HCT116 (cell line): Measurements from ENCODE around the gene HOXC11.

ENCODE experiments used
- ATF3 ChIP-seq: IDR thresholded peaks from 2 replicates; pipeline ENCODE4 v1.6.1; 2012
- CEBPB ChIP-seq: IDR thresholded peaks from 2 replicates; pipeline ENCODE4 v1.6.1; 2012; ENCODE audit warnings: low read depth
- CTCF ChIP-seq, 3 experiments: fragments of 200-600 bp in 1 of 3; sonication (generic) in 1 of 3; IDR thresholded peaks in 2 of 3; conservative IDR thresholded peaks in 1 of 3; 2 replicates each; pipeline ENCODE4 v1.5.1; 2012 to 2017; ENCODE audit warnings: low read depth in 2 of 3, low read length in 2 of 3, antibody characterized with exemption in 1 of 3, borderline replicate concordance in 1 of 3, control low read depth in 1 of 3, mild to moderate bottlenecking in 1 of 3, mixed read lengths in 1 of 3, mixed run types in 1 of 3, moderate library complexity in 1 of 3; ENCODE audit not compliant: insufficient read depth in 1 of 3
- EZH2 ChIP-seq: fragments of 200-600 bp; sonication (generic); IDR thresholded peaks from 2 replicates; pipeline ENCODE4 v1.6.1; 2017; ENCODE audit warnings: antibody characterized with exemption, mixed run types
- POLR2A ChIP-seq: IDR thresholded peaks from 2 replicates; pipeline ENCODE4 v1.7.0; 2011; ENCODE audit warnings: borderline replicate concordance; ENCODE audit not compliant: insufficient read depth, insufficient read length; ENCODE audit errors: extremely low read depth
- POLR2AphosphoS5 ChIP-seq: IDR thresholded peaks from 2 replicates; pipeline ENCODE4 v1.6.1; 2011; ENCODE audit warnings: mild to moderate bottlenecking, low read depth, low read length, moderate library complexity
- SRF ChIP-seq: IDR thresholded peaks from 2 replicates; pipeline ENCODE4 v1.6.1; 2012; ENCODE audit warnings: low read depth
- TCF7L2 ChIP-seq: IDR thresholded peaks from 2 replicates; pipeline ENCODE4 v1.7.0; 2011; ENCODE audit warnings: borderline replicate concordance, inconsistent platforms; ENCODE audit not compliant: insufficient read depth, insufficient read length; ENCODE audit errors: extremely low read depth
- YY1 ChIP-seq: IDR thresholded peaks from 2 replicates; pipeline ENCODE4 v1.6.1; 2011; ENCODE audit warnings: low read length, low read depth, moderate library complexity, mild to moderate bottlenecking; ENCODE audit not compliant: insufficient replicate concordance; ENCODE audit errors: extremely low read depth
- ZFX ChIP-seq: fragments of 450-650 bp; IDR thresholded peaks from 2 replicates; pipeline ENCODE4 v1.6.1; 2017

- TF ChIP-seq CTCF (IDR thresholded peaks at IDR 0.05 in 2 of 3, conservative IDR thresholded peaks at IDR 0.05 in 1 of 3; ENCODE audit: borderline replicate concordance in 1 of 3, insufficient read depth in 1 of 3, low read depth in 2 of 3, low read length in 2 of 3) (no peak), TCF7L2 (no peak), POLR2AphosphoS5 (no peak), POLR2A (no peak), EZH2 (no peak), SRF (no peak), ATF3 (no peak), YY1 (no peak), ZFX (no peak), CEBPB (no peak)
Observed at GRCh38 chr12:53983950-53984572, 11.1 kb downstream of the HOXC11 start.
